Epithelial cell of esophagus (primary cell): ENCODE measurements around the gene DRC7.

ENCODE experiments used
- DNase-seq: peaks from one replicate; pipeline ENCODE4 v3.0.0; 2010; ENCODE audit warnings: low read depth
- H3K4me3 ChIP-seq: 2 replicates; pipeline ENCODE4 v1.5.1; 2011; ENCODE audit warnings: mild to moderate bottlenecking, low read length, control low read depth
- CTCF ChIP-seq: IDR thresholded peaks from 2 replicates; pipeline ENCODE4 v1.5.1; 2011; ENCODE audit warnings: low read depth, mild to moderate bottlenecking, low read length, control low read depth, inconsistent platforms; ENCODE audit not compliant: insufficient read depth; ENCODE audit errors: missing control alignments

Gene DRC7

GRCh38 chr16:57661936-57662906 is 32.4 kb upstream of the DRC7 start:
- DNase-seq, result no peak
- no peak overlapping the region for H3K4me3 ChIP-seq
- no peak for TF ChIP-seq CTCF

GRCh38 chr16:57663436-57663835 is 31.2 kb upstream of the DRC7 start:
- no peak for TF ChIP-seq CTCF
- no peak overlapping the region for H3K4me3 ChIP-seq
- no peak for DNase-seq

- no peak overlapping the region for H3K4me3 ChIP-seq
- TF ChIP-seq CTCF, result no peak
- DNase-seq, result no peak
Observed at GRCh38 chr16:57663917-57664661, 30.5 kb upstream of the DRC7 start.

- no peak for DNase-seq
- no peak for TF ChIP-seq CTCF
- H3K4me3 ChIP-seq, result no peak overlapping the region
Observed at GRCh38 chr16:57664662-57665025, 30.0 kb upstream of the DRC7 start.

GRCh38 chr16:57665541-57665940 is 29.1 kb upstream of the DRC7 start:
- DNase-seq, result no peak
- H3K4me3 ChIP-seq, result no peak overlapping the region
- no peak for TF ChIP-seq CTCF

GRCh38 chr16:57666353-57667047 is 28.1 kb upstream of the DRC7 start:
- TF ChIP-seq CTCF, result no peak
- H3K4me3 ChIP-seq, result no peak overlapping the region
- DNase-seq, result no peak
